ENCODE results near the gene FBXO36. TPM values are rescaled to one million over a fixed set of nuclear protein-coding genes. Genes with fewer than 3 reads are reported as not detected.

FBXO36 gene
- total RNA-seq, 1 experiment from 2014 or later, result 3.1 TPM

DNA sequence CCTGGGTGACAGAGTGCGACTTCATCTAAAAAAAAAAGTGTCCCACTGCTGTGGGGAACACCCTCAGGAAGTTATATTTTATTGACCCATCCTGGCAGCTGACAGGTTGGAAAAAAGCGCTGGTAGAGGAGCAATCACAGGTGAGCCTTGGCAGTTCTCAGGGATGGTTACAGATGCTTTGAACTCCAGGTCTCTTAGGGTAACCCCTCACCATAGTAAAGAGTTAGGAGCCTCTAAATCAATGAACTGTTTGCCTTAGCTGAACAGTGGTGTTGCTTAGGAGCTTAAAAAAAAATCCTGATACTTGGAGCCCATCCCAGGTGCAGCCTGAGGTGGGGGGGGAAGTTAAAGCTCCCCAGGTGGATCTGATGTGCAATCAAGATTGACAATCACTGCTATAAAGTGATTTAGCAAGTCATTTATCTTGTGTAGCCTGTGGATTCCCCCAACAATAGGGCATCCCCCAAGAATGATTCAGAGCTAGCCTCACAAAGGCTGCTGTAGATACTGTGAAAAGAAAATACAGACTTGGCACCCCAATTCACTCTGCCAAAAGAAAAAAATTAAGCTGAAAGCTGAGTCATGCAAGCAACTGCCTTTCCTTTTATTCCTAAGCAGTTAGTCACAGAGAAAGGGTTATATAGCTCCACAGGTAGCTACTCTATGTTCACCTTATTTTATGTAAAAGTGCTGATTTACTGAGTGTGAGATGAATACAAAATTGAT lies 131.6 kb downstream of the FBXO36 start:
- no peaks in the 10 kb centered on the region for H3K36me3 ChIP-seq (ENCODE audit: insufficient read depth, low read length, poor library complexity, severe bottlenecking)
- no TSS peak for BruUV-seq (replicated peaks)
- no peak for TF ChIP-seq EZH2 (IDR thresholded peaks at IDR 0.05; ENCODE audit: borderline replicate concordance, low read depth, low read length, poor library complexity, severe bottlenecking)
- TF ChIP-seq, protein P1, sequence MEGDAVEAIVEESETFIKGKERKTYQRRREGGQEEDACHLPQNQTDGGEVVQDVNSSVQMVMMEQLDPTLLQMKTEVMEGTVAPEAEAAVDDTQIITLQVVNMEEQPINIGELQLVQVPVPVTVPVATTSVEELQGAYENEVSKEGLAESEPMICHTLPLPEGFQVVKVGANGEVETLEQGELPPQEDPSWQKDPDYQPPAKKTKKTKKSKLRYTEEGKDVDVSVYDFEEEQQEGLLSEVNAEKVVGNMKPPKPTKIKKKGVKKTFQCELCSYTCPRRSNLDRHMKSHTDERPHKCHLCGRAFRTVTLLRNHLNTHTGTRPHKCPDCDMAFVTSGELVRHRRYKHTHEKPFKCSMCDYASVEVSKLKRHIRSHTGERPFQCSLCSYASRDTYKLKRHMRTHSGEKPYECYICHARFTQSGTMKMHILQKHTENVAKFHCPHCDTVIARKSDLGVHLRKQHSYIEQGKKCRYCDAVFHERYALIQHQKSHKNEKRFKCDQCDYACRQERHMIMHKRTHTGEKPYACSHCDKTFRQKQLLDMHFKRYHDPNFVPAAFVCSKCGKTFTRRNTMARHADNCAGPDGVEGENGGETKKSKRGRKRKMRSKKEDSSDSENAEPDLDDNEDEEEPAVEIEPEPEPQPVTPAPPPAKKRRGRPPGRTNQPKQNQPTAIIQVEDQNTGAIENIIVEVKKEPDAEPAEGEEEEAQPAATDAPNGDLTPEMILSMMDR (conservative IDR thresholded peaks at IDR 0.05; ENCODE audit: low read depth, low read length), result no peak
- no peak overlapping the region for H3K4me3 ChIP-seq (ENCODE audit: low read depth, low read length, poor library complexity, severe bottlenecking)
- ChIA-PET POLR2A (ENCODE audit: low non-redundant PET) (no interaction called here), CTCF (no interaction called here)
- intact Hi-C loops (cut with micrococcal nuclease; ENCODE audit: unreplicated experiment), result no loop called here
- H3K27me3 ChIP-seq (replicated peaks; ENCODE audit: insufficient read depth, low read depth, low read length, poor library complexity), result no peaks in the 10 kb centered on the region
- no peaks in the 10 kb centered on the region for H3K4me1 ChIP-seq (ENCODE audit: insufficient read depth, low read length, poor library complexity, severe bottlenecking)
- no peak overlapping the region for H3K27ac ChIP-seq (ENCODE audit: low read depth, low read length, poor library complexity, severe bottlenecking)
- no peaks in the 10 kb centered on the region for H3K9me3 ChIP-seq (ENCODE audit: low read depth, low read length, poor library complexity, severe bottlenecking)
- DNase-seq (ENCODE audit: low spot score), result no peak

GRCh38 chr2:230060672-230061293 lies 138.5 kb downstream of the FBXO36 start:
- Histone ChIP-seq H3K27ac (ENCODE audit: low read depth, low read length, poor library complexity, severe bottlenecking) (no peak overlapping the region), H3K4me1 (ENCODE audit: insufficient read depth, low read length, poor library complexity, severe bottlenecking) (no peaks in the 10 kb centered on the region), H3K9me3 (ENCODE audit: low read depth, low read length, poor library complexity, severe bottlenecking) (no peaks in the 10 kb centered on the region), H3K27me3 (replicated peaks; ENCODE audit: insufficient read depth, low read depth, low read length, poor library complexity) (no peaks in the 10 kb centered on the region), H3K4me3 (ENCODE audit: low read depth, low read length, poor library complexity, severe bottlenecking) (no peak overlapping the region), H3K36me3 (ENCODE audit: insufficient read depth, low read length, poor library complexity, severe bottlenecking) (no peaks in the 10 kb centered on the region)
- ChIA-PET CTCF (no interaction called here), POLR2A (ENCODE audit: low non-redundant PET) (no interaction called here)
- intact Hi-C loops (cut with micrococcal nuclease; ENCODE audit: unreplicated experiment), result no loop called here
- TF ChIP-seq EZH2 (IDR thresholded peaks at IDR 0.05; ENCODE audit: borderline replicate concordance, low read depth, low read length, poor library complexity, severe bottlenecking), result no peak
- TF ChIP-seq, protein P1 (conservative IDR thresholded peaks at IDR 0.05; ENCODE audit: low read depth, low read length), result no peak
- no TSS peak for BruUV-seq (replicated peaks)
- DNase-seq (ENCODE audit: low spot score), result no peak

Other genes starting within 250 kb of the FBXO36 start
- 8.4 and 9.2 TPM in 2 replicates for gene DNER, start 207.9 kb upstream of the FBXO36 start, total RNA-seq (2021)
- gene TRIP12, start 494 bp upstream of the FBXO36 start, total RNA-seq (2021), result 263 and 300 TPM in 2 replicates
- gene SLC16A14, start 146.4 kb downstream of the FBXO36 start, total RNA-seq (2021), result 2.2 and 3.0 TPM in 2 replicates

All from A673 (cell line).